PC-3 (cell line): ENCODE measurements around the gene ZNF831.

Experiments
- CTCF ChIP-seq: fragments of 300-600 bp; sonication (generic); conservative IDR thresholded peaks from 2 replicates; pipeline ENCODE4 v1.5.1; 2017; ENCODE audit warnings: antibody characterized with exemption, low read depth, mild to moderate bottlenecking, low read length
- EZH2phosphoT487 ChIP-seq: fragments of 300-600 bp; sonication (generic); IDR thresholded peaks from 2 replicates; pipeline ENCODE4 v1.6.1; 2018; ENCODE audit warnings: mild to moderate bottlenecking, antibody characterized with exemption, low read length, borderline replicate concordance

GRCh38 chr20:59300333-59301081 lies 136.9 kb downstream of the ZNF831 start, which contains the start of gene EDN3:
- TF ChIP-seq CTCF: no peak
- no peak for TF ChIP-seq EZH2phosphoT487
